HG02852 (cell line): ENCODE measurements around the gene LRIT1.
"Not testable (repeated sequence)": the region's sequence is repeated elsewhere in the genome, so short reads cannot be mapped to it uniquely, and the experiment has no call there.

Experiments used
- ATAC-seq: cut with Tn5 transposase; IDR thresholded peaks from one replicate; pipeline ENCODE4 v1.9.1; 2021; ENCODE audit warnings: mild to moderate bottlenecking, moderate library complexity; ENCODE audit not compliant: unreplicated experiment

LRIT1 gene

GRCh38 chr10:84241185-84241790 lies at the start of gene LRIT1:
Gene LRIT1, minus strand, starts transcription at chr10:84241546. Its CDS starts 107 bp downstream, at chr10:84241439.
- ATAC-seq: no peak

- no peak for ATAC-seq
Observed at GRCh38 chr10:84290235-84290634, 48.9 kb upstream of the LRIT1 start.

GRCh38 chr10:84289521-84290200 lies 48.3 kb upstream of the LRIT1 start:
- ATAC-seq: no peak

GRCh38 chr10:84288151-84288550 lies 46.8 kb upstream of the LRIT1 start:
- ATAC-seq: no peak

GRCh38 chr10:84286695-84287094 lies 45.3 kb upstream of the LRIT1 start:
- no peak for ATAC-seq

GRCh38 chr10:84279876-84280475 lies 38.6 kb upstream of the LRIT1 start:
- not testable (repeated sequence) for ATAC-seq

GRCh38 chr10:84270708-84271107 lies 29.4 kb upstream of the LRIT1 start:
- no peak for ATAC-seq

- no peak for ATAC-seq
Observed at GRCh38 chr10:84269773-84270172, 28.4 kb upstream of the LRIT1 start.

GRCh38 chr10:84269162-84269561 lies 27.8 kb upstream of the LRIT1 start:
- no peak for ATAC-seq

GRCh38 chr10:84267503-84268126 lies 26.3 kb upstream of the LRIT1 start:
- peak; percentile 54 for ATAC-seq

- no peak for ATAC-seq
Observed at GRCh38 chr10:84265418-84265817, 24.1 kb upstream of the LRIT1 start.

- ATAC-seq: peak; percentile 95
Observed at GRCh38 chr10:84264611-84265141, 23.3 kb upstream of the LRIT1 start.

GRCh38 chr10:84263716-84264115 lies 22.4 kb upstream of the LRIT1 start:
- no peak for ATAC-seq

GRCh38 chr10:84262190-84262956 lies 21.0 kb upstream of the LRIT1 start:
- ATAC-seq: no peak

GRCh38 chr10:84261236-84261915 lies 20.0 kb upstream of the LRIT1 start:
- ATAC-seq: no peak

- no peak for ATAC-seq
Observed at GRCh38 chr10:84258034-84258695, 16.8 kb upstream of the LRIT1 start.

GRCh38 chr10:84257343-84258020 lies 16.1 kb upstream of the LRIT1 start:
- ATAC-seq: no peak

- peak; percentile 61 for ATAC-seq
Observed at GRCh38 chr10:84256510-84257342, 15.4 kb upstream of the LRIT1 start.
